NCI-H2227 treated with DMSO at 0.1 percent for 48 hours (cell line): ENCODE measurements around the gene SPRR4.
"Not testable (repeated sequence)": the region's sequence is repeated elsewhere in the genome, so short reads cannot be mapped to it uniquely, and the experiment has no call there.

ENCODE experiments used
- DNase-seq: peaks from one replicate; lab custom pipeline; 2025; lab: John Stamatoyannopoulos, UW

Gene SPRR4

DNA sequence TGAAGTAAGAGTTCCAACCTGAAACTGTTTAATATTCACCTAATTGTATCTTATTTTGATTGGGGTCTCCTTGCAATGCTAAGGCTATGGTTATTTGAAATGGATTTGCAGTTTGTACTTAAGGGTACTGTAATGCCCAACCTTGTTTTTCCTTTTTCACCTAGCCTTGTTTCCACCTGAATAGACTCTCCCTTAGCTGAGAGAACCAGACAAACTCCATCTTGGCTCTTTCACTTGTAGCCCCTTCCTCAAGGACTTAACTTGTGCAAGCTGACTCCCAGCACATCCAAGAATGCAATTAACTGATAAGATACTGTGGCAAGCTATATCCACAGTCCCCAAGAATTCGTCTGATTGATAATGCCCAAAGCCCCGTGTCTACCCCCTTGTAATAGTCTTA is 51.4 kb downstream of the SPRR4 start:
- not testable (repeated sequence) for DNase-seq
